ENCODE measurements around the gene SSR3. TPM values are rescaled to one million over a fixed set of nuclear protein-coding genes. Genes with fewer than 3 reads are reported as not detected.

Gene SSR3
- total and polyA plus RNA-seq, 11 donors, result 112 to 900 (median 197) TPM

- WGBS, 4 donors, result 91 to 97% (median 93%) methylated on average over 1 of the region's 1 CpG
These were observed 59.1 kb downstream of the SSR3 start for GRCh38 chr3:156495816-156496215.

DNA sequence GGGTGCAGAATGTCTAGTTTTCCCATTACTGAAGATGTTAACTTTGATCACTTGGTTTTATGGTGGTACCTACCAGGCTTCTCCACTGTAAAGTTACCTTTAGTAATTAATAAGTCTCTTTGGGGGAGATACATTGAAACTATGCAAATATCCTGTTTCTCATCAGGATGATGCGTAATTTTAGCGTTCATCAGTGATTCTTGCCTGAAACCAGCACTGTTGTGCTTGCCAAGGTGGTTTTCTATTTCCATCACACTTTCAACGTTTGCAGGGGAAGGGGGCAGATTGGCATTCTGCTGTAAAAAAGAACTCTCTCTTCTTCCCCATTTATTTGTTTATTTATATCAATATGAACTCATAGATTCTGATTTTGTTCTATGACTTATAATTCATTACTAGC is 61.0 kb downstream of the SSR3 start:
- intact Hi-C loops (cut with DNase I), result no loop called here

More at GRCh38 chr3:156495816-156496215, 59.1 kb downstream of the SSR3 start:
- Histone ChIP-seq H3K27ac (no peak overlapping the region), H3K9me3 (peaks cover 0 to 6% (median 0%) of the 10 kb centered on the region in 12 donors), H3K4me1 (peaks cover 0 to 21% (median 0%) of the 10 kb centered on the region in 12 donors), H3K36me3 (no peaks in the 10 kb centered on the region), H3K27me3 (no peaks in the 10 kb centered on the region), H3K4me3 (no peak overlapping the region)
- no peak for DNase-seq
- no peak for ATAC-seq
- TF ChIP-seq, protein P1, sequence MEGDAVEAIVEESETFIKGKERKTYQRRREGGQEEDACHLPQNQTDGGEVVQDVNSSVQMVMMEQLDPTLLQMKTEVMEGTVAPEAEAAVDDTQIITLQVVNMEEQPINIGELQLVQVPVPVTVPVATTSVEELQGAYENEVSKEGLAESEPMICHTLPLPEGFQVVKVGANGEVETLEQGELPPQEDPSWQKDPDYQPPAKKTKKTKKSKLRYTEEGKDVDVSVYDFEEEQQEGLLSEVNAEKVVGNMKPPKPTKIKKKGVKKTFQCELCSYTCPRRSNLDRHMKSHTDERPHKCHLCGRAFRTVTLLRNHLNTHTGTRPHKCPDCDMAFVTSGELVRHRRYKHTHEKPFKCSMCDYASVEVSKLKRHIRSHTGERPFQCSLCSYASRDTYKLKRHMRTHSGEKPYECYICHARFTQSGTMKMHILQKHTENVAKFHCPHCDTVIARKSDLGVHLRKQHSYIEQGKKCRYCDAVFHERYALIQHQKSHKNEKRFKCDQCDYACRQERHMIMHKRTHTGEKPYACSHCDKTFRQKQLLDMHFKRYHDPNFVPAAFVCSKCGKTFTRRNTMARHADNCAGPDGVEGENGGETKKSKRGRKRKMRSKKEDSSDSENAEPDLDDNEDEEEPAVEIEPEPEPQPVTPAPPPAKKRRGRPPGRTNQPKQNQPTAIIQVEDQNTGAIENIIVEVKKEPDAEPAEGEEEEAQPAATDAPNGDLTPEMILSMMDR (IDR thresholded peaks at IDR 0.05), result no peak
- no peak for TF ChIP-seq POLR2A (IDR thresholded peaks at IDR 0.05)
- intact Hi-C loops (cut with DNase I), result no loop called here

GRCh38 chr3:156492801-156493261 is 62.1 kb downstream of the SSR3 start:
- 69 to 82% (median 75%) methylated on average over 3 of the region's 3 CpGs for WGBS, 4 donors
- ATAC-seq, result no peak
- TF ChIP-seq, protein P1 (IDR thresholded peaks at IDR 0.05), result no peak
- TF ChIP-seq POLR2A (IDR thresholded peaks at IDR 0.05), result no peak

More for the DNA sequence above, 61.0 kb downstream of the SSR3 start:
- no peak for DNase-seq
- Histone ChIP-seq H3K4me3 (no peak overlapping the region), H3K36me3 (no peaks in the 10 kb centered on the region), H3K9me3 (peaks cover 0 to 6% (median 0%) of the 10 kb centered on the region in 12 donors), H3K4me1 (peaks cover 0 to 32% (median 0%) of the 10 kb centered on the region in 12 donors), H3K27me3 (no peaks in the 10 kb centered on the region), H3K27ac (peak overlapping the region in 1 of 12 donors; percentile 71)
- TF ChIP-seq, protein P1 (IDR thresholded peaks at IDR 0.05), result no peak
- TF ChIP-seq POLR2A (IDR thresholded peaks at IDR 0.05), result no peak
- no peak for ATAC-seq
- 82 to 87% (median 84%) methylated on average over 3 of the region's 3 CpGs for WGBS, 4 donors

DNA sequence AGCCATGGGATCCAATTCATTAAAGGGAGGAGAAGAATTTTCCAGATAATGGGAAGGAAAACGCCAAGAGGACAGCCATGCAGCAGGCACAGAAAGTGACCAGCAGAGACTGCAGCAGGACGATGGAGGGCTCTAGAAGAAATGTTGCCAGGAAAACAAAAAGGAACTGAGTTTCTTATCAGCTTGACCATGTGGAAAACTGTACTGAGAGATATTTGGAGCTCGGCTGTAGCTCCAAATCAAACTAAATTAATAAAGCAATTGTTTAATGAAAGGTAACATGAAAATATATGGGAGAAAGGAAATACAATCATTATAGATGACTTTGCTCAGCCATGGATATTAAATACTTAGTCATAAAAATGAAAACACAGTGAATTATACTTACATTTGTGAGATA is 63.7 kb downstream of the SSR3 start:
- Histone ChIP-seq H3K4me1 (peaks cover 0 to 37% (median 0%) of the 10 kb centered on the region in 12 donors), H3K9me3 (peaks cover 0 to 2% (median 0%) of the 10 kb centered on the region in 12 donors), H3K4me3 (no peak overlapping the region), H3K27me3 (no peaks in the 10 kb centered on the region), H3K36me3 (no peaks in the 10 kb centered on the region), H3K27ac (peak overlapping the region in 2 of 12 donors; percentile 2 to 20)
- ATAC-seq (no peak), DNase-seq (no peak)
- 47 to 58% (median 55%) methylated on average over 3 of the region's 3 CpGs for whole genome bisulfite sequencing, 4 donors
- intact Hi-C loops (cut with DNase I), result no loop called here
- TF ChIP-seq, protein P1 (IDR thresholded peaks at IDR 0.05), result no peak
- TF ChIP-seq POLR2A (IDR thresholded peaks at IDR 0.05), result no peak

More at GRCh38 chr3:156492801-156493261, 62.1 kb downstream of the SSR3 start:
- Histone ChIP-seq H3K36me3 (no peaks in the 10 kb centered on the region), H3K9me3 (peaks cover 0 to 2% (median 0%) of the 10 kb centered on the region in 12 donors), H3K4me3 (no peak overlapping the region), H3K4me1 (peaks cover 0 to 37% (median 0%) of the 10 kb centered on the region in 12 donors), H3K27me3 (no peaks in the 10 kb centered on the region), H3K27ac (peak overlapping the region in 4 of 12 donors; percentile 20 to 71 (median 44))
- no peak for DNase-seq
- intact Hi-C loops (cut with DNase I), result no loop called here

Other genes starting within 250 kb of the SSR3 start
- 10 to 100 TPM; 17.8 to 46.8 (median 33.8) TPM for gene TIPARP, start 119.5 kb upstream of the SSR3 start, total RNA-seq
- 10 to 100 TPM; 12.8 to 36.7 TPM for gene TIPARP, start 119.5 kb upstream of the SSR3 start, polyA plus RNA-seq